NCI-H510A treated with DMSO at 0.1 percent for 48 hours (cell line): ENCODE measurements around the gene EBF3.

ENCODE experiments used
- DNase-seq: peaks from one replicate; lab custom pipeline; 2025; lab: John Stamatoyannopoulos, UW

Gene EBF3

DNA sequence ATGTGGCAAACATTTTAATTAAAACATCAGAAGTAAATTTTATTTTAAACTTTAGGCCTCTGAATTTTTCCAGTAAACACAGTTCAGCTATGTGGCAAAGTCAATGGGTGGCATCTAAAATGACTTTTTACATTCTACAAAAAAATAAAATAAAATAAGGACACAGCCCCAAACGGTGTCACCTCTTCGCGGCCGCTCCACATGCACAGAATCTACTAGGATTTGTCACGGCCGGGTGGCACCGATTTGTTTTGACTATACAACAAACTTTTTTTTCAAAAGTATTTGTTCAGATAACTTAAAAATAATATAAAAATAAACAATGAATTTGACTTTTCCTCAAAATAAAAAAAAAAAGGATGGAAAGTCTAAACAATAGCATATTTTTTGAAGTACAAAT, 127.8 kb downstream of the EBF3 start:
- DNase-seq = no peak

DNA sequence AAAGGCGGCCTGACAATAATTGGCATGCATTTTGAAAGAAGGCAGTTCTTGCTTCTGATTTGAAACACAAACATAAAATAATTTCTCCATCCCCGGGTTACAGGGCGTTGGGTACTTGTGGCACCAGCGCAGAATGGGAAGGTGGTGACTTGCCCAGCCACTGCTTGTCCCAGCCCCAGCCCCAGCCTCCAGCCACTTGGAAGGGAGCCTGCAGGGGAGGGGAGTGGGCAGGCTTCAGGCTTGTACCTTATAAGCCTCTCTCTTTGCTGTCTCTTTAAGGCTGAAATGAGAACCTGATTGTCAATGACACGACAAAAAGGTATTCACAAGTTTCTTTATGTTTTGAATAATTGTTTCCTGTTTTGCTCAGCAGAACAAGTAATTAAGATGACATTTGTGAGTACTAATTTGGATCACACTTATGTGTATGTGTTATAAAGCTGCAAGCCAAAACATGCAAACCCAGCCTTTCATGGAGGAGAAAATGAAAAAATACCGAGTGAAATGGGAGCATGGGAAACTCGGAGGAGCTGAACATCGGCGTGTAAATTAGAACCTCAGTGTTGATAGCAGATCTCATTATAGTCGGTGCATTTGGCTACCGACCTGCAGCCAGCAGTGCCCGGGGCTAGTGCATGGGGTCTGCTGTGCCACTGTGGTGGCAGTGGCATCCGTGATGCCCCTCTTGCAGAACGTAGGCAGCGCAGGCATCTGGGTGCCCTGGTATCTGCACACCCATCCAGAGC, 129.9 kb downstream of the EBF3 start:
- DNase-seq = no peak

DNA sequence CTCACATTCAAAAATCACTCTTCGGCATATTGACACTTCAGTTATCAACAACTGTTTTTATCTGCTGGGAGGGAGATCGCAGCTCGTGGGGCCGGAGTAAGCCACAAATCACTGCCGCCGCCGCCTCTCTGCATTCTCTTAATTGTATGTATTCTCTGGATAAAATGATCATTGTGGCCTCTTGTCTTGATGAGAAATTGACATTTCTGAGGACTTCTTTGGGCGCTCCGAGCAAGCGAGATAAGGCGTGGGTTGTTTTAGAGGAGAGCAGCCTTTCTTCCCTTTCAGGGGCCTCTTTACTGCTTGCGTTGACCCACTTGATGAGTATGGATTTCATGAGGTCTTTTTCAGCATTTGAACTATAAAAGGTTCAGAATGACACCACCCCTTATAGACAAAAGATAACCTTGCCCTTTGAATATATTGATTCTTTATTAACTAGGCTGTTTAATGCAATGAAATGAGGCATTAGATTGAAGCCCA, 130.6 kb downstream of the EBF3 start:
- no peak for DNase-seq

DNA sequence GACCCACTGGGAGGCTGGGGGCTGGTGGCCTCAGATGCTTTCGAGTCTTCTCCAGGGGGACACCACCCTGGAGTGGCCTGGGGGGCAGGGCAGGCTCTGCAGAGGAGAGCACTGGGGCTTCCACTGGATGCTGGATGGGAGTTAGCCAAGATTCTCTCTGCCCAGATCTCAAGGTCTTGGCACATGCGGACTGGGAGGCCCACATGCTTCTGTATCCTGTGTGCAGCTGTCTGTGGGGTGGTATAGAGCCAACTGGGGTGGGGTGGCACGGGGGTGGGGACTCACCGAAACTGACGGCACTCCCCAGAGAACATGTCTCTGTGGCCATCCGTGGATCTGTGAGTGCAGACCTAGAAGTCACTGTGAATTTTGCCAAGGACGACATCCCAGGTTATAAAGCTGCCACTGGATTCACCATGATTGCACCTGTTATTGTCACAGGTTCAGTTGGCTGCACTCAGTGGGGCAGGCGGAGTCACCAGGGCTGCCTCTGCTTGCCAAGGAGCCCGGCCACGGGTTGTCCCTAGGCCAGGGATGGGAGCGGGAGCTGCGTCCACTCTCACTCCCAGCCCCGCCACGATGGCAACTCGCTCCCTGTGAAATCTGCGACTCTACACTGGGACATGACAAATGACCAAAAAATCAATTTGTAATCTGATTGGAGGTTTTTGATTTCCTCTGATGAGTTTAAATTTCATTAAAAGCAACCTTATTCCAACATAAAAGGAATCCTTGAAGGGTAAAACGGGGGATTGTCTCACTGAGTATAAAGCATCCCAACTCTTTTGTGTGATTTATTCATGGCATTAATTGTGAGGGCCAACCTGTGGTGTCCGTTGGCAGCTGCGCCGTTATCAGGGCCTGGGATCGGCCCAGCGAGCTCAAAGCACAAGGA, 131.3 kb downstream of the EBF3 start:
- DNase-seq = no peak

DNA sequence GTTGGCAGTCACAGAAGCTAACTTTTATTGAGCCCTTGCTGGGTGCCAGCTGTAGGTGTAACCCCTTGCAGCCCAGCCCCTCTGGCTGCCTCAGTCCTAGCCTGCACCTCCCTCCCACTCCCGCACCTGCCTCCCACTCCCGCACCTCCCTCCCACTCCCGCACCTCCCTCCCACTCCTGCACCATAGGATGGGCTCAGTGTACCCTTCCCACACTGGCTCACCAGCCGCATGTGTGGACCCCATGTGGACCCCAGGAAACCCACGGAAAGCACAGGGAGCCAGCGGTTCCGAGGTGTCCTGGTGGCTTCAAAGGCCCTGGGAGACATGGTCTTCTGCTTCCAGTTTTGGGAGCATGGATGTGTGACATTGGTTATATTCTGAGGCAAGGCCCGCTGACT, 132.9 kb downstream of the EBF3 start:
- no peak for DNase-seq

DNA sequence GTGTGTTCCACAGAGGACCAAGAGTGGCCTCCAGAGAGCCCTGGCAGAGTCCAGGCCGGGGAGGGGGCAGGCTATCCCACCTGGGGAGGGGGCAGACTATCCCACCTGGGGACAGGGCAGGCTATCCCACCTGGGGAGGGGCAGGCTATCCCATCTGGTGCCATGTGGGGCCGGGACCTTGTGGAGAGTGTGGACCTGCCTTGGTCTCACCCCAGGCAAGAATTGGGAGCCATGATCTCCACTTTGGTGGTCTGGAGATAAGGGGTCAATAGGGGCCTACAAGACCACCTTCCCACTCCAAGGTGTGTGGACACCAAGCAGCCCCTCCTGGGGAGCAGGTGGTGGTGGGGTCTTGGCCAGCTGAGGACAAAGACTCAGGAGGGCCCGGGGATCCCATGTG, 138.2 kb downstream of the EBF3 start:
- no peak for DNase-seq

DNA sequence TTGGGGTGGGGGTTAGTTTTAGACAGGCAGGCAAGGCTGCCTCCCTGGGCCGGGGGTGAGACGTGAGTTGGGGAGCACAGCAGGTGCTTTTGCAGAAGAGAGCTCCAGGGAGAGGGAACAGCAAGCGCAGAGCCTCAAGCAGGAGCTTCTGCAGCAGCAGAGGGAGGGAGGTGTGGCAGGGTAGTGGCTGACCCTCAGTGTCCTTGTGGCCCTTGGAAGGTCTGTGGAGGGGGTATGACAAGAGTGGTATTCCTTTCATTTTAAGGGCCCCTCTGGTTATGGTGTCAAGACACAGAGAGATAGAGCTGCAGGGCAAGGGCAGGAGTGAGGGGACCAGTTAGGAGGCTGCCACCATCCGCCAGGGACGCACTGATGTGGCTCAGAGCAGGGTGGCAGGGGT, 138.9 kb downstream of the EBF3 start:
- no peak for DNase-seq

DNA sequence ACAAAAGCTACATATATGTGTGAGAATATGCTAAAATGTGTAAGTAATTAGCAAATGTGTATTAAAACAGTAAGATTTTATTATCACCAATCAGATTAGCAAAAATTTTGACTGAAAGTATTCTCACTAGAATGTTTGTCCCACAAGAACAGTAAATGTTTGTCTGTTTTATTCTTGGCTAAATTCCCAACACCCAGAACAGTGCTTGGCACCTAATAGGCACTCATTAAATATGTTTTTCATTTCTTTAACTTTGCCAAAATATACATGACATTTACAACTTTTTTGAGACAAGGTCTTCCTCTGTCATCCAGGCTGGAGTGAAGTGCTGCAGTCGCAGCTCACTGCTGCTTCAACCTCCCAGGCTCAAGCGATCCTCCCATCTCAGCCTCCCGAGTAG, 143.6 kb downstream of the EBF3 start:
- no peak for DNase-seq

DNA sequence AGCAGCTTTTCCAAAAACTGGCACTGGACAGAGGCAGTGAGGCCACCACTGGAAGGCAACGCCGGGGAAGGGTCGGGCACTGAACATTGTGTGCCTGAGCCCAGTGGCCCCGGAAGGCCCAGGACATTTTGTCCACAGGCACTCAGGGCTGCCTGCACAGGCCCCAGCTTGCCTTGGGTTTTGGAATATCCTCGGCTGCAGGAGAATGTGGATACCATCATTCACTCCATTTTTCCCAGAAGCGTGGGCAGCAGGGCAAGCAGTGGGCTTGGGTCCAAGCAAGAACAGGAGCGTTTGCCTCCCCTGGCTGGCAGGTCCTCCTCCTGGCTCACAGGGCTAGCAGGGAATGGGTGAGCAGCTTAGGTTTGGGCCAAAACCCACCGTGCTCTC, 147.4 kb downstream of the EBF3 start:
- no peak for DNase-seq

DNA sequence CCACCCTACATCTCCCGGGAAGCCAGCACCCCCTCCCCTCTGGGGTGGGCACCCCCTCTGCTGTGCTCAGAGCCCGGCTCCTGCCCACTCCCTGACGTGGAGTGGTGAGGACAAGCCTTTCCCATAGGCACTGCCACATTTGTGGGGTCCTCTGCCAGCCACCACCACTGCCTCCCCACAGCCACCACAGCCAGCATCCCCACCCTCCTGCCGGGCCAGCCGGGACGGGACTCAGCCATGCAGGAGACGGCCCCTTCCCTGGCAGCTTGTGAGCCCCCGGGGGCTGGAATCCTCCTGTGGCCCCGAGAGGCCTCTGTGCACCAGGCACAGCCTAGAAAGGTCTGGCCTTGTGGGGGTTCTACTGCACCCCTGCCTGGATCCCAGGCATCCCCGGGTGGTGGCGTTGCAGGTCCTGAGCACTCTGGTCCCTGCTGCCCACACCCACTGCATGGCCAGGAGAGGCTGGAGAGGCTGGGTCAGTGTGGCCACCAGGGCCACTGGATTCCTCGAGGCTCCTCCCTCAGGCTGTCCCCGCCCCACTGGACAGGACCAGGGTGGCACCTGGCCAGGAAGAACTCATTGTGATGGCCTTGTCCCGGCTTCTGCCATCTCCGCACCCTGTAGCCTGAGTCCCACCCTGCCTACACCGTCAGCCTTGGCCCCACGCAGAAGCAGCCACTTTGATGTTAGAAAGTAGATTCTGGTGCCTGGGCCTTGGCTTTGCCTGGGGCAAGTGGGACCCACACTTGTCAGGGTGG, 148.0 kb downstream of the EBF3 start:
- no peak for DNase-seq

DNA sequence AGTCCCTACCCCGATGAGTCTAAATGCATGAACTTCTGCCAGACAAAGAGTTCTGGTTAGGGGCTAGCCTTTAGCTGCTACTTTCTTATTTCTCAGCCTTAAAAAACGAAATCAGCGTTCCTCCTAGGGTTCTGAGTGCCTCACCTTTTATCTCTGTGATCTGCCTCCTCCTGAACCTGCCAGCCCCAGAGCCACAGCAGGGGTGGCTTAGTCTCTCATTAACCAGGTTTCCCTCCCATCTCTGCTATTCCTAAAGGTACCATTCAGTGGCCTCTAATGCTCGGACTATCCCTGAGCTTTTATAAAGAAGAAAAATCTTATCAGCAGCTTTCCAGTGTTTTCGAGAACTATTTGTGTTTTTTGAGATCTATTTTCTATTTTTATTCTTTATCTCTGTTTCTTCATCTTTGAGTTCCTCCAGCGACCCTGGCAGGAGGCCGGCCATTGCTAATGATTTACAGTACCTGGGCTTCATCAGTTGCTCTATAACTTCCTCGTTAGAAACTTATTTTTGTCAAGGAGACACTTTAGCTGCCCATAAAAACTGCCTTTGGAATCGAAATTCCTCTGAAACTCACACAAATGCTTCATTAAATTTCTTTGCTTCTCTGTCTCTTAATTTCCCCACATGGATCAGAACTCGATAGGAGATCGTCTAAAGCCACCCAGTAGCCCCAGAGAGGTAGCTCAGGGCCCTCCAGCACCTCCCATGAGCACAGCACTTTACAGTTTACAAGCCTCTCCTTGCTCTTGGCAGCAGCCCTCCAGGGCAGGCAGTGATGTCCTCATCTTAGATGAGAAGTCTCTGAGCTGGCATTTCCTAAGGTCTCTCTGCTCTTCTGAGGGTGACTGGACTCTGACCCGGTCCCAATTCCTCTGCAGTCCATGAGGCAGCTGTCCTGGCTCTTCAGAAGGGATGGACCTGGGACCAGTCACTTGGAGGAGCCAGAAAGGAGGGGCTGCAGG, 149.1 kb downstream of the EBF3 start:
- no peak for DNase-seq

DNA sequence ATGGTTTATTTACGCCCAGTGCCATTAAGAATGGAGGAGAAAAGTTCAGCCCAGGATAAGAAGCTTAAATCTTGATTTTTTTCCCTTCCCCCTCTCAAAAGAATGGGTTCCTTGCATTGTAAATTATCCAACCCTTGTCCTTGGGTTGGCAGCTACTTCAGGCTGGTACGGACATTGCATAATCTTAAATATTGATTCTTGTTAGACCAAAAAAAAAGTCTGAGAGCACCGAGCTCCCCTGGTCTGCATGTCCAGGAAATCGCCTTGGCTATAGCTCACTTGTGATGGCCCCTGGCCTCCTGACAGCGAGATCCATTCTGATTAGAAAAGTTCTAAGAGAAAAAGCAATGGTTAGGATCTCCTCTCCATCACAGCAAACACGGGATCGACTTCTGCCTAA, 151.7 kb downstream of the EBF3 start:
- no peak for DNase-seq

DNA sequence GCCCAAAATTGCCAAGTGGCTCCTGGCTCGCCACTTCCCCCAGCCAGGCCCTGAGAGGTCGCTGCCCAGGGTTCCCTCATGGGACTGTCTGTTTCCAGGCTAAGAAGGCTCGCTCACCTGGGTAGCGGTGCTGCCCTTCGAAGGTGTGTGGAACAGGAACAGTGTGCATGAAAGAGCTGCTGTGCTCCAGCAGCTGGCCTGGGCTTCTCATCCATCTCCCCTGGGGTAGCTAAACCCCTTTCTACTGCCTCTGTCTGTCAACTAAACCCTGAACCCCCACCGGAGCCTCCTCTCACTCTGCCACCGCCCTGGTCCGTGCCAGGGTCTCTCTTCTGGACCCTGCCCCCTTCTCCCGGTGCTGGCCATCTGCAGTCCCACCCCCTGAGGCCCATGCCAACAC, 152.9 kb downstream of the EBF3 start:
- no peak for DNase-seq

DNA sequence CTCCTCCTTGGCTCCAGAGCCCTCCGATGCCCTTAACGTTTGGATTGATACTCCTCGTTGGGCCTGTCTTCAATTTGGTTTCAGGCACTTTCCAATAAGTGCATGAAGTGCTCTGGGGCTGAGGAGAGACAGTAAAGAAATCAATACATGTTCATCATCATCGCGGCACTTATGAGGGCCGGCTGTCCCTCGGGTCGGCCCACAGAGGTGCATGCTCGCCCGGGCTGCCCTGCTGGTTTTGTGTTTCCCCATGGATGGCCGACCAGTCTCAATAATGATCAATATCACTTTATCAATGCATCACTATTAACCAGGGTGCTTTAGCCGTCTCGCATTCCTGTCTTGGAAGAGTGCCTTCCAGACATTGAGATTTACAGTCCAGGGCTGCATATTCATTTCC, 154.2 kb downstream of the EBF3 start:
- no peak for DNase-seq

DNA sequence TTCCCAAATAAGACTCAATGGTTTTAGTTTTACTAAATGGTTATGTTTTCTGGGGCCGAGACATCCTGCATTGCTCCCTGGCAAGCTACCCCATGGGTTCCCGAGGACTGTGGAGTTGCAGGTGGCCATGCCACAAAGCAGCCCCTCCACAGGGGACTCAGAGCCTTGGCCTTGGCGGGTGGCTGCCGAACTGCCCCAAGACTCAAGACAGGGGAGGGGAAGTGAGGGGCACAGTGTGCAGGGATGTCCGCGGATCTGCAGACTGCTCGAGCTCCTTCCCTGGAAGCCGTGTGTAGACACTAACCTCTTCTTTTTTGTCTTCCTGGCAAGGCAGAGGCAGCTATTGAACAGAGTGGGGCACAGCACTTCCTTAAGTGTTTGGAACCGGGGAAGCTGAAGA, 154.6 kb downstream of the EBF3 start:
- no peak for DNase-seq

DNA sequence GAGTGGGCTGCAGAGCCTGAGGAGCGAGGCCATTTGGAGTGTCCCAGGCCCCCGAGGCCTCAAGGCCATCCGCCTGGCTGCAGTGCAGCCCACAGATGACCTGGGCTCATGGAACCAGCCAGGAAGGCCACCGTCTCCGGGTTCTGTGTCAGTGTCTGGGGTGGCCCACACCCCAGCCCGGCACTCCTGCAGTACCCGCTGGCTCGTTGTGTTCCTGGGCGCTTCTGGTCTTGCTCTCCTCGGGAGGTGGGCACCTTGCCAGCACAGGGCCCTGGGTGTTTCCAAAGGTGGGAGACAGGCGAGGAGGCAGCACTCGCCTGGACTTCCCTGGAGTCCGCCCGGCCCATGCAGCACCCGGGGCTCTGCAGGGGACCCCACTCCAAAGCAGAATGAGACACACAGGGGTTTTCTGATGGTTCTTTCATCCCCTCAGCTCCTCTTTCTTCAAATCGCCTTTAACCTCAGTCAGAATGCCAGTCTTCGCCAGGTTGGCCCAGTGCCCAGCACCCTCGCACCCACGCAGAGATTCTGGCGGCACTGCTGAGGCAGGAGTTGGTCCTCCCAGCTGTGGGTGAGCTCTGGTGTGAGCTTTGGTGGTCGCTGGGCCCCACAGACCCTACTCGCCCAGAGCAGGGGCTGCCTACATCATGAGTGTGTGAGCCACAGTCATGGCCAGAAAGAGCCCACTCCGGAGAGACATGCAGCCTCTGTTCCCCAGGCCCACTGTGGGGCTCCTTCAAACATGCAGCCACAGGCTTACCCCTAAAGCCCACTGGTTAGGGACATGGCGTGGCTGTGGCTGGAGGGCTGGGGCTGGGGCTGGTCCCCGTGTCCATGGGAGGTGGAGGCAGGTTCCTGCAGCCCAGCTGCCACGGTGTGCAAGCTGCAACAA, 155.7 kb downstream of the EBF3 start:
- no peak for DNase-seq

DNA sequence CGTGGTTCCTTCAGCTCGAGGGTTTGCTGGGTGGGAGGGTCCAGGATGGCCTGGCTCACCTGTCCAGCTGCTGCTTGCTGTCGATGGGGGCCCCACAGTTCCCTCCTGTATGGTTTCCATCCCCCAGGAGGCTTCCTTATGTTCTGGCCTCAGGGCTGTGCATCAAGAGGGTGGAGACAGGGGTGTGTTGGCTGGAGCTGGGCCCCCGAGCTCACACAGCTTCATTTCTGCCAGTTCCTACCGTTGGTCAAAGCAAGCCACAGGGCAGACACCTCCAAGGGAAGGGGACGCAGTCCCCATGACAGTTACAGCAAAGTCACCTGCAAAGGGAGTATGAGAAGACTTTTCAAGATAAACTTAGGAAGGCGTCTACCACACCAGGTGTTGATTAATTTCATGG, 156.9 kb downstream of the EBF3 start:
- DNase-seq = no peak

DNA sequence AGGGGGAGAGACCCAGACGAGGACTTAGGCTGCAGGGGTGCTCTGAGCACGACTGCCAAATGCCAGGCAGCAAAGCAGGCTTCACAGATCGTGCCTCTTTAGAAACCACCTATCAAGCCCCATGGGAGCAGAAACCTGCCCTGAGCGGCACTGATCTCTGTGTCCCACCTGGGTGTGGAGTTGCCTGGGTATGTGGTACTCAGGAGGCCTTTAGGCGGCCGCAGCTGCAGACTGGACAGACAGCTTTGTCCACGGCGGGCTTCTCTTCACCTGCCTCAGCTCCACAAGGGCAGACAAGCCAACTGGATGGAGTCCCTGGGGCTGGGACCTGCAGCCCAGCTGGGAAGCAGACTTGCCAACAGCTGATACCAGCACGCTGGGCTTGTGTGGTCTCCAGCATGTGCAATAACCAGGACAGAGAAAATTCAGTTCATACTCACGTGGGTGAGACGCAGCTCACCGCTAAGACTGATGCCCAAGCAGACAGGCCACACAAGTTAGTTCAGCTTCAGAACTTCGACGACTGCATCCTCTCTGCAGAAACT, 163.2 kb downstream of the EBF3 start:
- DNase-seq = no peak

DNA sequence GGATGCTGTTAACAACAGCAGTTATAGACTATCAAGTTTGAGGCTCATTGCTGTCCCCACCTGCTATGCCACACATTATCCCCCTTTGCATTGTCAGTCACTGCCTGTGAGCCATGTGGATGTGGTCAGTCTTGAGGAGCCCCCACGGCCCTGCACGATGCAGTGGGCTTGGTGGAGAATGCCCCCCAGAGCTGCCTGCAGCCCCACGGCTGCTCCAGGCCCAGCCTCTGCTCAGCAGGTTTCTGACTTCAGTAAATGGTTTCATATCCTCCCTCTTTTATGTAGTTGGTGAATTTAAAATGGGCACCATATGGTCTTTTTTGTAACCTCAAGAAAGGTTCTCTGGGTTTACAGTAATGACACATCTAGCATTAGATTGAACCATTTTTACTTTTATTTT, 164.1 kb downstream of the EBF3 start:
- no peak for DNase-seq
